GM18502 (cell line): ENCODE data around the gene MACROD2.
A peak's percentile ranks its signal among the peaks of the same experiment; 100 is the strongest.

Experiments
- ATAC-seq: cut with Tn5 transposase; IDR thresholded peaks from one replicate; pipeline ENCODE4 v1.9.1; 2021; ENCODE audit warnings: mild to moderate bottlenecking; ENCODE audit not compliant: unreplicated experiment, poor library complexity

The MACROD2 gene

GRCh38 chr20:15297059-15297875 is 1302.0 kb downstream of the MACROD2 start:
- no peak for ATAC-seq

GRCh38 chr20:15302075-15302474 is 1306.8 kb downstream of the MACROD2 start:
- no peak for ATAC-seq

- ATAC-seq: no peak
Measured at GRCh38 chr20:15310361-15310760, 1315.0 kb downstream of the MACROD2 start.

- ATAC-seq: no peak
Measured at GRCh38 chr20:15316556-15316955, 1321.2 kb downstream of the MACROD2 start.

GRCh38 chr20:15317546-15318232 is 1322.4 kb downstream of the MACROD2 start:
- ATAC-seq: peak; percentile 80

GRCh38 chr20:15318682-15319081 is 1323.4 kb downstream of the MACROD2 start:
- no peak for ATAC-seq

- no peak for ATAC-seq
Measured at GRCh38 chr20:15319439-15319838, 1324.1 kb downstream of the MACROD2 start.

- no peak for ATAC-seq
Measured at GRCh38 chr20:15320941-15321340, 1325.6 kb downstream of the MACROD2 start.

- no peak for ATAC-seq
Measured at GRCh38 chr20:15327123-15327522, 1331.8 kb downstream of the MACROD2 start.

- no peak for ATAC-seq
Measured at GRCh38 chr20:15328084-15328483, 1332.8 kb downstream of the MACROD2 start.

GRCh38 chr20:15332711-15333160 is 1337.4 kb downstream of the MACROD2 start:
- ATAC-seq: peak; percentile 85

GRCh38 chr20:15333170-15333569 is 1337.9 kb downstream of the MACROD2 start:
- peak; percentile 56 for ATAC-seq

GRCh38 chr20:15336011-15336410 is 1340.7 kb downstream of the MACROD2 start:
- ATAC-seq: no peak

- no peak for ATAC-seq
Measured at GRCh38 chr20:15336536-15336935, 1341.2 kb downstream of the MACROD2 start.

- ATAC-seq: no peak
Measured at GRCh38 chr20:15339264-15339663, 1343.9 kb downstream of the MACROD2 start.

- no peak for ATAC-seq
Measured at GRCh38 chr20:15342991-15343523, 1347.7 kb downstream of the MACROD2 start.

- no peak for ATAC-seq
Measured at GRCh38 chr20:15345287-15345686, 1350.0 kb downstream of the MACROD2 start.

- no peak for ATAC-seq
Measured at GRCh38 chr20:15346657-15347280, 1351.5 kb downstream of the MACROD2 start.

- no peak for ATAC-seq
Measured at GRCh38 chr20:15359056-15359455, 1363.7 kb downstream of the MACROD2 start.

- no peak for ATAC-seq
Measured at GRCh38 chr20:15362849-15363248, 1367.5 kb downstream of the MACROD2 start.

- ATAC-seq: no peak
Measured at GRCh38 chr20:15364781-15365180, 1369.5 kb downstream of the MACROD2 start.
